Progenitor cell of endocrine pancreas (in vitro differentiated cells): ENCODE measurements around the gene DOCK9. TPM values are rescaled to one million over a fixed set of nuclear protein-coding genes. Genes with fewer than 3 reads are reported as not detected.

Source experiments
- DNase-seq: peaks from one replicate; pipeline ENCODE4 v3.0.0; 2021; ENCODE audit warnings: low spot score; ENCODE audit not compliant: unreplicated experiment
- H3K27ac Mint-ChIP-seq: 2 replicates; pipeline ENCODE4 v1.8.0; 2021; ENCODE audit warnings: mild to moderate bottlenecking, moderate library complexity, mixed read lengths
- H3K27me3 Mint-ChIP-seq: 2 replicates; pipeline ENCODE4 v1.8.0; 2021; ENCODE audit warnings: mixed read lengths
- H3K36me3 Mint-ChIP-seq: 2 replicates; pipeline ENCODE4 v1.8.0; 2022; ENCODE audit warnings: mixed read lengths; ENCODE audit not compliant: insufficient read depth
- H3K4me1 Mint-ChIP-seq: 2 replicates; pipeline ENCODE4 v1.8.0; 2021; ENCODE audit warnings: low read depth, mixed read lengths
- H3K4me3 Mint-ChIP-seq: 2 replicates; pipeline ENCODE4 v1.8.0; 2021; ENCODE audit warnings: low read depth, mild to moderate bottlenecking, moderate library complexity, mixed read lengths
- H3K9me3 Mint-ChIP-seq: 2 replicates; pipeline ENCODE4 v1.8.0; 2021; ENCODE audit warnings: low read depth, mixed read lengths
- total RNA-seq: library from RNA; stranded (reverse); gene quantifications from 2 replicates; pipeline ENCODE4 v1.2.1, GENCODE V29; 2021
- TF ChIP-seq, protein P1 (sequence below): fragments of 200-600 bp; sonication (generic); IDR thresholded peaks from one replicate; pipeline ENCODE4 v1.5.0; 2021; ENCODE audit warnings: antibody characterized with exemption, mild to moderate bottlenecking; ENCODE audit not compliant: unreplicated experiment

Gene DOCK9
- total RNA-seq, 1 donor from 2014 or later, result 35.7 TPM

- no peak overlapping the region for H3K4me3 Mint-ChIP-seq
- H3K4me1 Mint-ChIP-seq, result peaks cover 6% of the 10 kb centered on the region
- H3K9me3 Mint-ChIP-seq, result no peaks in the 10 kb centered on the region
- TF ChIP-seq, protein P1, sequence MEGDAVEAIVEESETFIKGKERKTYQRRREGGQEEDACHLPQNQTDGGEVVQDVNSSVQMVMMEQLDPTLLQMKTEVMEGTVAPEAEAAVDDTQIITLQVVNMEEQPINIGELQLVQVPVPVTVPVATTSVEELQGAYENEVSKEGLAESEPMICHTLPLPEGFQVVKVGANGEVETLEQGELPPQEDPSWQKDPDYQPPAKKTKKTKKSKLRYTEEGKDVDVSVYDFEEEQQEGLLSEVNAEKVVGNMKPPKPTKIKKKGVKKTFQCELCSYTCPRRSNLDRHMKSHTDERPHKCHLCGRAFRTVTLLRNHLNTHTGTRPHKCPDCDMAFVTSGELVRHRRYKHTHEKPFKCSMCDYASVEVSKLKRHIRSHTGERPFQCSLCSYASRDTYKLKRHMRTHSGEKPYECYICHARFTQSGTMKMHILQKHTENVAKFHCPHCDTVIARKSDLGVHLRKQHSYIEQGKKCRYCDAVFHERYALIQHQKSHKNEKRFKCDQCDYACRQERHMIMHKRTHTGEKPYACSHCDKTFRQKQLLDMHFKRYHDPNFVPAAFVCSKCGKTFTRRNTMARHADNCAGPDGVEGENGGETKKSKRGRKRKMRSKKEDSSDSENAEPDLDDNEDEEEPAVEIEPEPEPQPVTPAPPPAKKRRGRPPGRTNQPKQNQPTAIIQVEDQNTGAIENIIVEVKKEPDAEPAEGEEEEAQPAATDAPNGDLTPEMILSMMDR, result no peak
- no peak overlapping the region for H3K27ac Mint-ChIP-seq
- H3K36me3 Mint-ChIP-seq, result no peaks in the 10 kb centered on the region
- DNase-seq, result no peak
- no peaks in the 10 kb centered on the region for H3K27me3 Mint-ChIP-seq
Observed at GRCh38 chr13:98912846-98913245, 65.0 kb downstream of the DOCK9 start.

DNA sequence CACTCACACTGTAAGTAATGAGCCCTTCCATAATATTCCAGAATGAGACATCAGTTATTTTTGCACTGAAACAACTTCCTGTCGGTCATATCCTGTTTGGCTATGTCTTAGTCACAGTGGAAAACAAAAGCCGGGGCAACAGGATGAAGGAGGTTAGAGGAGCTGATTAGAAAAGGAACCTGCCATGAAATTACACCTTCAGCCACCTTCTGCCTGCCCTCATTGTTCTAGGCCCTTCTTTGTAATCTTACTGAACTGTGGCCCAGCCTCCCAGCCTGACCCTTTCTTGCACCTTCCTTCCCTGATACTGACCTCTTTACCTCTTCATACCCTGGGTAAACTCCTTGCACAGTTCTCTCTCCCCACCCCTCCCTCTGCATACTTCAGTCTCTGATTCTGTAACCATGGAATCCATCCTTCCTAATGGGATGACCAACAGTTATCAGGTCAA, 67.3 kb downstream of the DOCK9 start:
- no peak for DNase-seq
- H3K27me3 Mint-ChIP-seq, result no peaks in the 10 kb centered on the region
- H3K27ac Mint-ChIP-seq, result no peak overlapping the region
- no peak overlapping the region for H3K4me3 Mint-ChIP-seq
- H3K9me3 Mint-ChIP-seq, result no peaks in the 10 kb centered on the region
- peaks cover 6% of the 10 kb centered on the region for H3K4me1 Mint-ChIP-seq
- TF ChIP-seq, protein P1, result no peak
- H3K36me3 Mint-ChIP-seq, result no peaks in the 10 kb centered on the region

GRCh38 chr13:98909016-98909415, 68.8 kb downstream of the DOCK9 start:
- no peak overlapping the region for H3K4me3 Mint-ChIP-seq
- DNase-seq, result no peak
- no peaks in the 10 kb centered on the region for H3K27me3 Mint-ChIP-seq
- peaks cover 2% of the 10 kb centered on the region for H3K36me3 Mint-ChIP-seq
- H3K4me1 Mint-ChIP-seq, result peaks cover 6% of the 10 kb centered on the region
- TF ChIP-seq, protein P1, result no peak
- no peaks in the 10 kb centered on the region for H3K9me3 Mint-ChIP-seq
- H3K27ac Mint-ChIP-seq, result no peak overlapping the region

- no peaks in the 10 kb centered on the region for H3K9me3 Mint-ChIP-seq
- TF ChIP-seq, protein P1, result no peak
- no peak for DNase-seq
- peaks cover 6% of the 10 kb centered on the region for H3K4me1 Mint-ChIP-seq
- no peaks in the 10 kb centered on the region for H3K27me3 Mint-ChIP-seq
- H3K4me3 Mint-ChIP-seq, result no peak overlapping the region
- H3K36me3 Mint-ChIP-seq, result peaks cover 3% of the 10 kb centered on the region
- no peak overlapping the region for H3K27ac Mint-ChIP-seq
Observed at GRCh38 chr13:98906746-98907502, 70.9 kb downstream of the DOCK9 start.

GRCh38 chr13:98905199-98905598, 72.7 kb downstream of the DOCK9 start:
- H3K36me3 Mint-ChIP-seq, result peaks cover 6% of the 10 kb centered on the region
- H3K4me1 Mint-ChIP-seq, result no peaks in the 10 kb centered on the region
- TF ChIP-seq, protein P1, result no peak
- H3K27me3 Mint-ChIP-seq, result no peaks in the 10 kb centered on the region
- no peak for DNase-seq
- no peaks in the 10 kb centered on the region for H3K9me3 Mint-ChIP-seq
- H3K4me3 Mint-ChIP-seq, result no peak overlapping the region
- no peak overlapping the region for H3K27ac Mint-ChIP-seq
